BLaER1 treated with 17β-estradiol and CSF1 and Interleukin-3, amounts not matched to agents 10 nM and 100 nM (cell line): Measurements from ENCODE around the gene ZNF24.
A peak's percentile ranks its signal among the peaks of the same experiment; 100 is the strongest.

Source experiments
- H3K27ac ChIP-seq, 11 experiments: shearing (Covaris generic); formaldehyde crosslinking; 2 replicates each; pipeline ENCODE4 v1.8.1; 2022
- H3K27me3 ChIP-seq, 11 experiments: shearing (Covaris generic); formaldehyde crosslinking; 2 replicates each; pipeline ENCODE4 v1.8.1; 2022
- H3K36me3 ChIP-seq, 11 experiments: shearing (Covaris generic); formaldehyde crosslinking; 2 replicates each; pipeline ENCODE4 v1.8.1; 2022
- H3K4me1 ChIP-seq, 10 experiments: shearing (Covaris generic); formaldehyde crosslinking; 2 replicates each; pipeline ENCODE4 v1.8.1; 2022
- H3K4me2 ChIP-seq, 11 experiments: shearing (Covaris generic); formaldehyde crosslinking; 2 replicates each; pipeline ENCODE4 v1.8.1; 2022
- H3K4me3 ChIP-seq, 10 experiments: shearing (Covaris generic); formaldehyde crosslinking; 2 replicates each; pipeline ENCODE4 v1.8.1; 2022
- H3K9ac ChIP-seq, 11 experiments: shearing (Covaris generic); formaldehyde crosslinking; 2 replicates each; pipeline ENCODE4 v1.8.1; 2022
- H3K9me3 ChIP-seq, 11 experiments: shearing (Covaris generic); formaldehyde crosslinking; replicated peaks in 1 of 11; 2 replicates each; pipeline ENCODE4 v1.8.1; 2022
- H4K20me1 ChIP-seq, 11 experiments: shearing (Covaris generic); formaldehyde crosslinking; 2 replicates each; pipeline ENCODE4 v1.8.1; 2022
- Cebpa-rat ChIP-seq, 11 experiments: shearing (Covaris generic); IDR thresholded peaks; 2 replicates each; pipeline ENCODE4 v1.8.1; 2022

The ZNF24 gene

DNA sequence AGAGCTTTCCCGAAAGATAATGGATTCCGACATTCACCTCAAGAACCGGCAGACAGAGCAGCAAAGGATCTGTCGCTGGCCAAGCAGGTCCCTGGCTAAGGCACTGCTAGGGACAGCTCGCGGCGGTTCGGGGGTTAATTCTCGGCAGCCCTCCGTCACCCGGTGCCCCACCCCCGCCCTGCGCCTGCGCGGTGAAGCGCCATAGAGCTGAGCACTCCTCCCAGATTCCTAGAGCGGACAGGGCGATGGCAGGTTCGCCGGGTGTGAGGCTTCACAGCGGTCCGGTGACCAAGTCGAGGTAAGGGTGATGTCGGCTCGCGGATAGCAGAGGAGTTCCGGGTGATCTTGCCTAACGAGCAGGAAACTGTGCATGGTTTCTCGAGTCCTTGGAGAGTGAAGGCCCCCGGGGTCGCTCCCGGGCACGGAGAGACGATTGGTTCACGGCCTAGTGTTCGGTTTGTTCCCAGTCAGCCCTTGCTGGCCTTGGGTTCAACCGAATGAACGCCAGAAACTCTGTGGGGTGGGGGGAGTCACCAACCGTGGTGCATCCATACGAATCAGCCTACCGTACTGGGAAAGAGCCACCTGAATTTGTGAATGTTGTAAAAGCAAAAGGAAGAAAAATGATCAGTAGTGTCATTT, 54.0 kb downstream of the ZNF24 start, which contains the start of gene ZSCAN30:
Gene ZSCAN30, minus strand, starts transcription at position 136 of the 642 bp plus-strand sequence. CDS start 25,877 bp downstream, outside the sequence.
- H3K27me3 ChIP-seq: no peaks in the 10 kb centered on the region
- peaks cover 36 to 49% (median 41%) of the 10 kb centered on the region in 11 experiments for H3K9me3 ChIP-seq
- peak within 1 kb of the TSS; percentile 72 to 93 (median 87) for H3K27ac ChIP-seq
- H3K4me3 ChIP-seq: peak within 1 kb of the TSS; percentile 76 to 85 (median 80)
- no peak for TF ChIP-seq Cebpa-rat (IDR thresholded peaks at IDR 0.05)
- H3K4me2 ChIP-seq: peak within 1 kb of the TSS; percentile 83 to 97 (median 92)
- H3K4me1 ChIP-seq: peaks cover 23 to 29% (median 25%) of the 10 kb centered on the region in 10 experiments
- H3K36me3 ChIP-seq: peaks cover 30 to 42% (median 35%) of the 10 kb centered on the region in 11 experiments
- H3K9ac ChIP-seq: peak within 1 kb of the TSS; percentile 86 to 94 (median 91)
- peaks cover 0 to 3% (median 0%) of the 10 kb centered on the region in 11 experiments; a peak in 1 of 22 replicates for H4K20me1 ChIP-seq

DNA sequence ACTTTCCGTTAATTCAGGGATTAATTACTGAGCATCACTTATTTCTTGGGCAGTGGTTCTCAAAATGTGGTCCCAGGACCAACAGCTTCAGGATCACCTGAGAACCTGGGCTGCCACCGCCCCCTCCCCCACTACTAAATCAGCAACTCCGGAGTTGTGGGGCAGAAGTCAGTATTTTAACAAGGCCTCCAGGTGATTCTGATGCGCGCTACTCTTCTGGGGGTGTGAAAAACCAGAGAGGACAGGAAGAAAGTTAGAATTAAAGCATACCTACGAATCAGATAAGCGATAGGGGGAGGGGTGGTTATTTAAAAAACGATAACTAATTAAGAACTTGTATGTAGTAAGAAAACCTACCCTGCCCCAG, 54.5 kb downstream of the ZNF24 start:
- peaks cover 23 to 29% (median 25%) of the 10 kb centered on the region in 10 experiments for H3K4me1 ChIP-seq
- peaks cover 0 to 3% (median 0%) of the 10 kb centered on the region in 11 experiments; a peak in 1 of 22 replicates for H4K20me1 ChIP-seq
- peak overlapping the region; percentile 76 to 85 (median 80) for H3K4me3 ChIP-seq
- peak overlapping the region; percentile 86 to 94 (median 91) for H3K9ac ChIP-seq
- peak overlapping the region; percentile 72 to 93 (median 87) for H3K27ac ChIP-seq
- no peak for TF ChIP-seq Cebpa-rat (IDR thresholded peaks at IDR 0.05)
- H3K27me3 ChIP-seq: no peaks in the 10 kb centered on the region
- H3K36me3 ChIP-seq: peaks cover 28 to 40% (median 33%) of the 10 kb centered on the region in 11 experiments
- peaks cover 36 to 49% (median 41%) of the 10 kb centered on the region in 11 experiments for H3K9me3 ChIP-seq
- peak overlapping the region; percentile 78 to 97 (median 89) for H3K4me2 ChIP-seq

DNA sequence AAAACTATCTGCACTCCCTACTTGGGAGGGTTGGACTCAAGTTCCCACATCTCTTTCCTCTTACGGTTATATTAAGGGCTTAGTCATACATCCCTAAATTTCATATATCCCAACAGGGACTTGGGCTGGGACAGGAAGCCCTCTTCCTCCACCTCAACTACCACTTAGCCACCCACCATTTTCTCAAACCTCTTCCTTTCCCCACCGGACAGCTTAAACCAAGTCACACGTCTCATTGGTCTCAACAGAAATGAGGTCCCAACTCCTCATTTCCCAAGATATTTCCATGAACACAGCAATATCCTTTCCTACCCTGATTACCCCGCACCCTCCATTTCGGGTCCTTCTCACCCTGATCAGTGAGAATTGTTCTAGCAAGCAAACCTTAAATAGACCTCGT, 54.9 kb downstream of the ZNF24 start:
- Histone ChIP-seq H3K36me3 (peaks cover 28 to 40% (median 33%) of the 10 kb centered on the region in 11 experiments), H3K4me1 (peaks cover 23 to 29% (median 25%) of the 10 kb centered on the region in 10 experiments), H3K27ac (peak overlapping the region; percentile 72 to 93 (median 87)), H3K4me2 (peak overlapping the region; percentile 78 to 97 (median 89)), H3K4me3 (peak overlapping the region; percentile 76 to 85 (median 80)), H3K27me3 (no peaks in the 10 kb centered on the region), H3K9me3 (peaks cover 36 to 50% (median 41%) of the 10 kb centered on the region in 11 experiments), H3K9ac (peak overlapping the region; percentile 86 to 94 (median 91)), H4K20me1 (peaks cover 0 to 3% (median 0%) of the 10 kb centered on the region in 11 experiments; a peak in 1 of 22 replicates)
- no peak for TF ChIP-seq Cebpa-rat (IDR thresholded peaks at IDR 0.05)

DNA sequence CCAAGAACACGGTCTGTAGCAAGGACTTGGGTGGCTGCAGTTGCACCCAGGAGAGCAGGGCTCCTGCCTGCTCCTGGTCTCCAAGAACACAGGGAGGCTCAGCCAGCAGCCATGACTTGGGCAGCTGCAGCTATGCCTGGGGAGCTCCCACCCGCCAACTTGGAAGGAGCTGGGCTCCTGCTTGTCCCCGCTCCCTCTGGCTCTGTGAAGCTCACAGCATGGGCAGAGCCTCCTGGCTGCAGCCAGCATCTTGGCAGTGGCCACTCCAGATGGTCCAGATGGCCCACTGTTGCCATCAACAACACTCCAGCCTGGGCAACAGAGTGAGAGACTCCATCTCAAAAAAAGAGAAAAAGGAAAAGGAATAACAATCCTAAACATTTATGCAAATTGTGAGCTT, 59.4 kb downstream of the ZNF24 start:
- Histone ChIP-seq H3K27ac (no peak overlapping the region), H3K4me2 (no peak overlapping the region), H3K4me1 (peaks cover 8 to 19% (median 9%) of the 10 kb centered on the region in 10 experiments), H3K9me3 (peaks cover 51 to 75% (median 61%) of the 10 kb centered on the region in 11 experiments), H3K36me3 (peaks cover 22 to 39% (median 29%) of the 10 kb centered on the region in 11 experiments), H3K27me3 (no peaks in the 10 kb centered on the region), H3K9ac (no peak overlapping the region), H3K4me3 (peak overlapping the region in 4 of 10 experiments; percentile 11 to 29 (median 22); a peak in 3 of 20 replicates), H4K20me1 (no peaks in the 10 kb centered on the region)
- TF ChIP-seq Cebpa-rat (IDR thresholded peaks at IDR 0.05): no peak

DNA sequence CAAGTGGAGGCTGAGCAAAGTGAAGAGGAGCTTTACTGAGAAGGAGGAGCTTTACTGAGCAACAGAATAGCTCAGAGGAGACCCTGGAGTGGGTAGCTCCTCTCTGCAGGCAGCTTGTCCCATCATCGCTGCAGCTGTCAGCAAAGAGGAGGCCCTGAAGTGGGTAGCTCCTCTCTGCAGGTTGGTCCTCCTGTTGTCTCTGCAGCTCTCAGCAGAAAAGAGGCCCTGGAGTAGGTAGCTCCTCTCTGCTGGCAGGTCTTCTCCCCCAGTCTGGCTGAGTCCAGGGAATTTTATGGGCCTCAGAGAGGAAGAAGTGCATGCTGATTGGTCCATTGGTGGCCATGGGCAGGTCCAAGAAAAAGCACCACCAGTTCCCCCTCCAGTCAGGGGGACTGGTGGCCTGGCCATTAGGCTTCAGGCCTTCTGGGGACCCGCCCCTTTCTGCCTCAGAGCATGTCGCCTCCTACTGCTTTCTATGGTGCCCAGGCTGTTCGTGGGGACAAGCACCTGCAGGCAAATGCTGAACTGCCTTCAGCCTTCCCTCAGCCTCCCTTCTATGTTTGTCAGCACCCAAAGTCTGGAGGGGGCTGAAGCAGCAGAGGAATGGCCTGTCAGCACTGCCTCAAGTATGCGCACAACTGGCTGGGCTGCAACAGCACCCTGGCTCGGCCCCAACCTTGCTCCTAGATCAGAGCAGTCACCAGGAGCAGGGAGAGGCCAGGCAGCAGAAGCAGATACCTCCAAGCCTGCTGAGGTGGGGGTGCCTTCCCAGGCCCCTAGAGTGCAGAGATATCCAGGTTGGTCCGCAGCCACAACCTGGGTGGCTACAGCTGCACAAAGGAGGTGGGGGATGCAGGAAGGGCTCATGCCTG, 60.1 kb downstream of the ZNF24 start:
- Histone ChIP-seq H3K4me2 (no peak overlapping the region), H3K36me3 (peaks cover 22 to 45% (median 33%) of the 10 kb centered on the region in 11 experiments)

DNA sequence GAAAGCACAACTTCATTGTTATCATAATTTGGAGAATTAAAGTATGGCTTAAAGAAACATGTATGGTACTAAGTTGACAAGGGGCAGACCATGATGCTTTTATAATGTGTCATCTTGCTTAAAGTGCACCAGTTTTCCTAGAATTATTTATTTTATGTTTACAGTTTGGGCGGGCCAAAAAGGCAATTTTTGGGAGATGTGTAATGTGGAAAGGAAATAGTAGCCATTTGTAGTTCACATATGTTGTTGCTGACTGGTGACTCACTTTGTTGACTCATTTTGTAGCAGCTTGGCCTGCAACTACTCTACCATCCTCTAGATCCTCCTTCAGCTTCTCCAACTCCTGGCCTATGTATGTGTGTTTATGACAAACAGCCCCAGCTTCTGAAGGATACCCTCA, 61.9 kb downstream of the ZNF24 start:
- H3K9ac ChIP-seq: no peak overlapping the region
- H3K9me3 ChIP-seq: peaks cover 59 to 92% (median 71%) of the 10 kb centered on the region in 11 experiments
- no peaks in the 10 kb centered on the region for H4K20me1 ChIP-seq
- no peaks in the 10 kb centered on the region for H3K27me3 ChIP-seq
- no peak overlapping the region for H3K27ac ChIP-seq
- peaks cover 23 to 56% (median 35%) of the 10 kb centered on the region in 11 experiments for H3K36me3 ChIP-seq
- no peak overlapping the region for H3K4me3 ChIP-seq
- no peak for TF ChIP-seq Cebpa-rat (IDR thresholded peaks at IDR 0.05)
- H3K4me1 ChIP-seq: peaks cover 0 to 12% (median 0%) of the 10 kb centered on the region in 10 experiments; a peak in 5 of 20 replicates
- H3K4me2 ChIP-seq: peak overlapping the region in 1 of 11 experiments; percentile 44; a peak in 2 of 22 replicates

More for the DNA sequence above, 60.1 kb downstream of the ZNF24 start:
- H4K20me1 ChIP-seq: no peaks in the 10 kb centered on the region
- peaks cover 56 to 82% (median 68%) of the 10 kb centered on the region in 11 experiments for H3K9me3 ChIP-seq
- H3K27me3 ChIP-seq: no peaks in the 10 kb centered on the region
- H3K4me3 ChIP-seq: peak overlapping the region in 7 of 10 experiments; percentile 11 to 29 (median 19); a peak in 6 of 20 replicates
- no peak overlapping the region for H3K9ac ChIP-seq
- peaks cover 3 to 15% (median 4%) of the 10 kb centered on the region in 10 experiments for H3K4me1 ChIP-seq
- no peak for TF ChIP-seq Cebpa-rat (IDR thresholded peaks at IDR 0.05)
- no peak overlapping the region for H3K27ac ChIP-seq
